GM21723 (cell line): ENCODE results near the gene DOK1.

Source experiments
- ATAC-seq: cut with Tn5 transposase; IDR thresholded peaks from one replicate; pipeline ENCODE4 v1.9.1; 2021; ENCODE audit warnings: mild to moderate bottlenecking, moderate library complexity; ENCODE audit not compliant: unreplicated experiment

DOK1 gene

DNA sequence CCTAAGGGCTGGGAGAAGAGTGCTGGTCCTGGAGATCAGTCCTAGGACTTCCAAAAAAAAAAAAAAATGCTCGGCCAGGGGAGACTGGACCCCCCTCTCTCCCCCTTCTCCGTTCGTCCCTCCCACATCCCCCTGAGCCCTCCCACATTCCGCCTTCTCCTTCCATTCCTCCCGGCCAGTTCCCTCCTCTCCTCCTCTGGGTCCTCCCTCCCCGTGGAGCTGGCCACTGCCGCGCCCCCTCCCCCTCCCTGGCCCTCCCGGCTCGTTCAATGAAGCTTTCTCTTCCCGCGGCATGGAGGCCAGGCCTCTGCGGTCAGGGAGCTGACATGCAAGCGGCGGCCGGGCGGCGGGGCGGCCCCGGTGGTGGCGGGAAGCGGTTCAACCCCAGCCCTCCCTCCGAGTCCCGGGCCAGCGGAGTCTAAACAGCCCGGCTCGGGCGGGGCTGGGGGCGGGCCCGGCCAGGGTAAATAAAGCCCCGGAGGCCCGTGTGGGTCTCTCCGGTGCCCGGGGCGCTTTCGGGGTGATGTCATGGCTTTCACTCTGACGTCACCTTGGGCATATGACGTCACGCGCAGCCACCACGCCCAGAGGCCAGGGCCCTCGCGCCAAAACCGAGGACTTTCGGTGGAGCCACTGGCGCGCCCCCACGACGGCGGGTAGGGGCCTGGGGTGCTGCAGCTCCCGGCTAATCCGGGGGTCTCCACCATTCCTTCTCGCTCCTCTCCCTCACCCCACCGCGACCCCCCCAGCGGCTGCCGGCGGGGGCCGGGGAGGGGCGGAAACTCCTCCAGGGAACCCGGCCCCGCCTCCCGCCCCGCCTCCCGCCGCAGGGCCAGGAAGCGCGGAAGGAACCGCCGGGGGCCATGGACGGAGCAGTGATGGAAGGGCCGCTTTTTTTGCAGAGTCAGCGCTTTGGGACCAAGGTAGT, at the start of gene DOK1, which contains the start of gene LOXL3:
Gene DOK1, plus strand, starts transcription at position 829 of the 928 bp plus-strand sequence. Its CDS starts 35 bp downstream, at position 864.
Gene LOXL3, minus strand, starts transcription at position 51 of the 928 bp plus-strand sequence. CDS start 1,308 bp downstream, outside the sequence.
- peak; percentile 59 for ATAC-seq

DNA sequence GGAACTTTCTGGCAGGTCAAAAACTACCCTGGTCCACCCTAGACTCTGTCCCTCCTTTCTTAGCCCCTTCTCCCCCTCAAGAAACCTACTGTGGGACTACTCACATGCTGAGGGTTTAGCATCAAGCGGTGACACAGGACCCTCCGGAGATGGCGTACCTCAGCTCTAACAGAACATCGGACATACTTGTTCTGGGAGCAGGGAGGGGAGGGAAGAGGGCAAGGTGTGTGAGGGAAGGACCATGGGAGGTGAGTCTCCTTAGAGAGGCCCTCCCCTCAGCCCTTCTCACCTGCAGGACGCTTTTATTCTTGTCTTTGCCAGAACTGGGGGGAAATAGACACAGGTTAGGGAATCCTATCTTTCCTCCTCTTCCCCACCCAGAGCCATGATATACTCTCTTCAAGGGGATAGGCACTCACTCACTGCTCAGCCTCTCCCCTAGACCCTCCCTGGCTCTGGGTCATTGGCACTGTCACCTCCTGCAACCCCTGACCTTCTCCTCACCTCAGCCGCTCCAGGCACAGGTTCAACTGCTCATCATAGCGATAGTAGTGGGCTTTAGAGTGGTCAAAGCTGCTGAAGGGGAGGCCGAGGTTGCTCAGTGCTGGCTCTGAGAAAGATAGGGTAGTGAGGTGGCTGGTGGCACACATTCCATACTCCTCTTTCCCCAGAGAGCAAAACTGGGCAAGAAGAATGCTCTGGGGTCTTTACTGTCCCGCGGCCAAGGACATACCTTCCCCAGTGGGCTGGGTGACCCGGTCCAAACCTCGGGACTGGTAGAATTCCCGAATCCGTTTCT, 48.9 kb upstream of the DOK1 start:
- no peak for ATAC-seq

DNA sequence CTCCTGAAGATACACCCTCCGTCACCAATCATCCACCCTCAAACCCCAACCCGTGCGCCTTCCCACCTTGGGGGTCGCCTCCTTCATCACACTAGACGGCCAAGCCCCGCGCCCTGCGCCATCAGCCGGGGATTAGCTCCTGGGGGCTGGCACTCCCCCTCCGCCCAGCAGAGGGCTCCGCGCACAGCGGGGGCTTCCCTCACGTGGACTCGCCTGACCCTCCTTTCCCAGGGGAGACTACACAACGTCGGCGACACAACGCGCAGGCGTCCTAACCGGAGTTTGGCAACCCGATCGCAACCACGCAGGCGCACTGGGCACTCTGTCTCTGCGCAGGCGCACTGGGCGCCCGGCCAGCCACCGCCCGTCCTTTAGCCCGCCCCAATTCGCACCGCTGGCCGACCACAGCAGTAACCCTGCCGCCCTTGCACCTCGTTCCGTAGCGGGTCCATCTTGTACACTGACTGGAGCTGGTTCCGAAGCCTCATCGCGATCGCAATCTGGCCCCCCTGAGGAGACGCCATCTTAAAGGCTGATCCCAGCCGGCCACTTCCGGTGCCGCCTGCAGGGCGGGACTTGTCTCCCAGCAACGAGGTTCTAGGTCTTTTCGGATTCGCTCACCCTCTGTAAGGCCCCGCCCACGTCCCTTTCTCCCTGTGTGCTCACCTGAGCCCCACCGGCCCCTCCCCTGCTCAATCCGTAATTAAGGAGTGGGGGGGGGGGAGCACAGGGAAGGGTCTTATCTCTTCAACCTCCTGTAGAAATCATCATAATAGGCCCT, 47.2 kb upstream of the DOK1 start, which contains the start of gene PCGF1:
Gene PCGF1, minus strand, starts transcription at position 551 of the 781 bp plus-strand sequence. Its CDS starts 27 bp downstream, at position 524.
- peak; percentile 88 for ATAC-seq

DNA sequence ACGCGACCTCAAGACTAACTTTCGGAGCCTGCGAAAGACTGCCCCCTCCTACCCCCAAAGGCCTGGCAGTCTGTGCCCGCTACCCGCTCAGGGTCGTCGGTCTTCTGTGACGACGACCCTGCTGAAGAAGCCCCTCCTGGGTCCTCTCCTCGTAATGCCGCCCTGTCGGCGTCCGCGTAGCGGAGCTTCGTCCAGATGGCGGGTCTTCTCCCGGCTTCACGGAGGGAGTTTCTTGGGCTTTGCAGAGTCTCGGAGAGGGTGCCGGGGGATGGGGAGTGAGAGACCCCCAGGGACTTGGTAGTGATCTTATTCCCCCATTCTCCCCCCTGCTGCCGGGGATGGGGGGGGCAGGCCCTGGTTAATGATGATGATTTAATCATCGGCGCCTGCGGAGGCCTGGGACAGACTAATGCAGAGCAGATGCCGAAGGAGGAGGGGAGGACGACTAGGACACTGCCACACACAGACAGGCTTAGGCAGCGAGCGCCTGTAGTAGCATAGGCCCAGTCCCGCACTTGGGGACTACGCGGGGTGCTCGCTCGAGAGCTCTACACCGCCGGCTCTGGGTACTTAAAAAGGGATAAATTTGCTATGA, 46.5 kb upstream of the DOK1 start:
- peak; percentile 20 for ATAC-seq

DNA sequence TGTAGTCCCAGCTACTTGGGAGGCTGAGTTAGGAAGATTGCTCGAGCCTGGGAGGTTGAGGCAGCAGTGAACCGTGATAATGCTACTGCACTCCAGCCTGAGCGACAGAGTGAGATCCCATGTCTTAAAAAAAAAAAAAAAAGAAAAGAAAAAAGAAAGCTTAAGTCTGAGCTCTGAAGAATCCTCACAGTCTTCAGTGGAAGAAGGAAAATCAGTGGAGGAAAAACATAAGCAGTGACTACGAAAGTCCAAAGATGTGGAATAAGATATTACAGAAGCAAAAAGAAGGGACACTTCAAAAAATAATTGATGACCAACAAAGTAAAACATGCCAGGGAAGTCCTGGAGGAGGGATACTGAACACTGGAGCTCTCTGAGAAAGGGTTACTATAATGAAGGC, 44.2 kb upstream of the DOK1 start:
- ATAC-seq: no peak

DNA sequence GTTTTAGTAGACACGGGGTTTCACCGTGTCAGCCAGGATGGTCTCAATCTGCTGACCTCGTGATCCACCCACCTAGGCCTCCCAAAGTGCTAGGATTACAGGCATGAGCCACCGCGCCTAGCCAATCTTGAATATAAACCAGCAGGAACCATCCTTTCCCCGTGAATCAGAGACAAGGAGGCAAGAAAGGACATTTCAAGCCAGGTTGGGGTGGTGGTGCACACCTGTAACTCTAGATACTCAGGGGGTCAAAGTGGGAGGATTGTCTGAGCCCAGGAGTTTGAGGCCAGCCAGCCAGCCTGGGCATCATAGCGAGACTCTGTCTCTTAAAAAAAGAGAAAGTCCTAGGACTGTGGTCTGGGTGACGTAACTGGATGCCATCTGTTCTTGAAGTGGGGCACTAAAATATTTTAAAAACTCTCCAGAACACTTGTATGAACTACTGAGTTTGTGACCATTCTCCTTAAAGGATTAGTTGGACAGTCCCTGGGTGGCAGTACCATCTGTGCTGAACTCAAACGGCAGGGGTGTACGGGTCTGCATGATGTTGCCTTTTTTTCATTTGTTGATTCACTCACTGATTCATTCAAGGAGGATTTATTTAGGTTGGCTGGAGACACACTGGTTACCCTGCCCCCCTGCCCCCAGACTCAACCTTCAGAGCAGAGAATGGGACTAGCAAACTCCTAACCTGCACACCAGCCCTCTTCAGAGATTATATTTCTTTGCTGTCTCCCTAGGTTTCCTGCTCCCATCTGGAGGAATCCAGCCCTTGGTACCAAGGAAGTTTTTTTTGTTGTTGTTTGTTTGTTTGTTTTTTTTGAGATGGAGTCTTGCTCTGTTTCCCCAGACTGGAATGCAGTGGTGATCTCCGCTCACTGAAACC, 43.2 kb upstream of the DOK1 start:
- no peak for ATAC-seq

DNA sequence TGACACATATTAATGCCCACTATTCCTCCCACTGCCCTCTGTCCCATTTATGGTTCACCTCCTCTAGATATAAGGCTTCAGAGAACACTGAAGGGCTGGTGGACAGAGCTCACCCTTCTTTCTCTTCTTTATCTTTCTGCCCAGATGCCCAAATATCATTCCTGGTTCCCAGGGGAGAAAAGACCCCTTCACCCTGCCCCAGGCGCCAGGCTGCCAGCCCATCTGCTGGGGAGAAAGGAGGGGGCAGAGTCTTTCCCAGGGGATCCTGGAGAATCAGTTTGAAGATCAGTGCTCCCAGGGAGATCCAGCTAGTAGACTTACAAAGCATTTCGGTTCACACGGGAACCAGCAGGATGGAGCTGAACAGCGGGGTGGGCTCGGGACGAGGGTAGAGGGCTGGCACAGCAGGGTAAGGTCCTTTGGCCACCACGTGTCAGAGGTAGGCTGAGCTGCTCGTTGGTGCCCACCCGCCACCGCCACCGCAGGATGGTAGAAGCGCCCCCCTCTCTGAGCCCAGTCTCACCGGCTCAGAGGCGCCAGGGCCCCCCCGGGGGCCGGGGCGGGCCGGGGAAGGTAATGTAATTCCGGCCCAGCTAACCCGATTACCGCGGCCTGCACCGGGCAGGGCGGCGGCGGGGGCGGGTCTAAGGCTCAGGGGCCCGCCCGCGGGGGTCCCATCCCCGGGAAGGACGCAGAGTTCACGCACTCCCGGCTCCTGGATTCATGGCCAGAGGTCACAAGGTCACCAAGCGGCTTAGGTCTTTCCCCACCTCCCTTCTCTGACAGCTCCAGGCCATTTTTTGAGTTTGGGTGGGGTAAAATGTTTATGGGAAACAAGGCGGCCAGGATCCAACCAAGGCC, 41.5 kb upstream of the DOK1 start:
- ATAC-seq: no peak

DNA sequence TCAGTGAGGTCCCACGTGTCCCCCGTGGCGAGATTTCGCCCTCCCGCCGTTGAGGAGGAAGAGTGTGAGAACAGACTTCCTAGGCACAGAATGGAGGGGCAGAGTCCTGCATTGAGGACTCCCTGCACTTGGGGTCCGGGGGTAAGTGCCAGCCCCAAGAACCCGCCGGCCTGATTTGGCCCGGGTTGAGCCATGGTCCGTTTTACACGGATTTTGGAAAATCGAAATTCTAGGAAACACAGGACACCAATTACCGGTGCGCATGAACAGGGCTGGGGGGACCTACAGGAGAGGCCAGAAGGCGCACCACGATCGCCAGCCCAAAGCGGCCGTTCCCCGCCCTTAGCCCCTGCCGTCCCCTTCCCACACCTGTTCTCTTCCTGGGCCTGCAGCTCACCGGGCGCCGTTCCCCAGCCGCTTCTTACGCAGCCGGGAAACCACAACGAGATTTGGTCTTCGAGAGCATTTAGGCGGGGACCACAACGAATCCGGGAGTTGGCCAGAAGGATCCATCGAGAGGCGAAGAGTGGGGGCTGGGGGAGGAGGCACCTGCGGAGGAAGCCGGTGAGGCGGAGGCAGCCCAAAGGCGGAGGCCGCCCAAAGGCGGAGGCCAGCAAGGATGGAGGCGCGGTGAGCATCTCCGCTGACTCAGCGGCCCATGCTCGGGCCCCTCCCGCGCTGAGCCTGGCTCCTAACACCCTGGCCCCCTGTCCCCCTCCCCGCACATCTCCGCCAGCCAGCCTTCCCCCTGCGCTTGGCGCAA, 40.7 kb upstream of the DOK1 start:
- no peak for ATAC-seq

DNA sequence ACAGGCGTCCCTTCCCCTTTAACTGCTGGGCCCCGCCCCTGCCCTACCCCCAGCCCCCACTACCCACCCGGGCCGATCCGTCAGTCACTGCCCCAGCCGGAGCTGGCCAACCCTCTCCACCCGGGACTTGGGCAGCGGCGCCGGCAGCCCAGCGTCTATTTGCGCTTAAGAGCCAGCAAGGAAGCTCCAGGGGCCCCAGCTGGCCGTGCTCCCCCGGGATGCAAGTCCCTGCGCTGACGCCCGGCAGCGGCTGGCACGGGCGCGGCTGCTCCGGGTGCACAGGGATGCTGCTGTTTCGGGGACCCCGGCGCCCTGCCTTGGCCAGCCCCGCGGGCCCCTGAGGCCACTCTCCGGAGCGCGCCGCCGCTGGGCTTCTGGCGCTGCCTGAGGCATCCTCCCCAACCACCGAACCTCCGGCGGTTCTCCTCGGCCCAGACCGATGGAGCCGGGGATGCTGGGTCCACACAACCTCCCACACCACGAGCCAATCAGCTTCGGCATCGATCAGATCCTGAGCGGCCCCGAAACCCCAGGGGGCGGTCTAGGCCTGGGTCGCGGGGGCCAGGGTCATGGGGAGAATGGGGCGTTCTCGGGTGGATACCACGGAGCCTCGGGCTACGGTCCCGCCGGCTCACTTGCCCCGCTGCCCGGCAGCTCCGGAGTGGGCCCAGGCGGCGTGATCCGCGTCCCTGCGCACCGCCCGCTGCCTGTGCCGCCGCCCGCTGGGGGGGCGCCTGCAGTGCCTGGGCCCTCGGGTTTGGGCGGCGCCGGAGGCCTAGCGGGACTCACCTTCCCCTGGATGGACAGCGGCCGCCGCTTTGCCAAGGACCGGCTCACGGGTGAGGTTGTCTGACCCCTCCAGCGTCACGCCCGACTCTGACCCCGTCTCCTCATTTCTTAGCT, 39.9 kb upstream of the DOK1 start, which contains the start of gene TLX2:
Gene TLX2, plus strand, starts transcription at position 83 of the 903 bp plus-strand sequence. Its CDS starts 357 bp downstream, at position 440.
- ATAC-seq: no peak

DNA sequence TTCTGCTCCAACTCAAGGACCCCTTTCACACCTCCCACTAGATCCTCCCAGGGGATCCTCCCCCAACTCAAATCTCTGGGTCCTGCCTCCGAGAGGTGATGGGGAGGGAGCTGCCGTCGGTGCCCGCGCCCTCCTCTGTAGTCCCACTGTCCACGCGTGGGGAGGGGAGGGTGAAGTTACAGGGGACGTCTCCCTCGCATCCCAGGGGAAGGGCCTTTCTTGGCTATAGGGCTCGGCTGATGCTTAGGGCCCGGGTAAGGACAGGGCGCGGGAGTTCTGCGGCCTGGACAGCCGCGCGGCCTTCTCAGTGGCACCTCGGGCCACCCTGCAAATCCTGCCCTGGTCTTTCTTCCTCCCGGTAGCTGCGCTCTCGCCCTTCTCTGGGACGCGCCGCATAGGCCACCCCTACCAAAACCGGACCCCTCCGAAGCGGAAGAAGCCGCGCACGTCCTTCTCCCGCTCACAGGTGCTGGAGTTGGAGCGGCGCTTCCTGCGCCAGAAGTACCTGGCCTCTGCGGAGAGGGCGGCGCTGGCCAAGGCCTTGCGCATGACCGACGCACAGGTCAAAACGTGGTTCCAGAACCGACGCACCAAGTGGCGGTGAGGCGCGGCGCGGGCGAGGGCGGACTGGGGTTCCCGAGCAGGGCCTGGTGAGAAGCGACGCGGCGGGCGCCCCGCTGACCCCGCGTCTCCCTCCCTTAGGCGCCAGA, 39.1 kb upstream of the DOK1 start:
- no peak for ATAC-seq

DNA sequence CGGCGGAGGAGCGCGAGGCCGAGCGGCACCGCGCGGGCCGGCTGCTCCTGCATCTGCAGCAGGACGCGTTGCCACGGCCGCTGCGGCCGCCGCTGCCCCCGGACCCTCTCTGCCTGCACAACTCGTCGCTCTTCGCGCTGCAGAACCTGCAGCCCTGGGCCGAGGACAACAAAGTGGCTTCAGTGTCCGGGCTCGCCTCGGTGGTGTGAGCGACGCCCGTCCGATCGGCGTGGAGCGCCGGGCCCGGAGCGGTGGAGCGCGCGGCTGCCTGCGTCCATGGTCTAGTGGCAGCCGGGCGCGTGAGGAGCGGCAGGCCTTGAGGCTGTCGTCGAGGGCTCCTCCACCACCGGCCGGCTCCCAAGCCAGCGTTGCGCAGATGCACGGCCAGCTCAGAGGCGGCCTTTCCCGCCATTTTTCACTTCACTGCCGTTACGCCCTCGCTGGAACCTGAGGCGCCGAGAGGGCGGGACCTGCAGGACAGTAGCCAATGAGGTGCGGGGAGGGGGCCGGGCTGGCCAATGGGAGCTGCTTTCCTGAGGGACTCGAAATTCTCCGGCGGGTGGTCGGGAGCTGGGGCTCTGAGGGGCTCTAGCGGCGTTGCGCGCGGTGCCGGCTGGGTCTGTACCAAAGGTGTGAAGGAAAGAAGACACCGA, 38.4 kb upstream of the DOK1 start:
- peak; percentile 61 for ATAC-seq

DNA sequence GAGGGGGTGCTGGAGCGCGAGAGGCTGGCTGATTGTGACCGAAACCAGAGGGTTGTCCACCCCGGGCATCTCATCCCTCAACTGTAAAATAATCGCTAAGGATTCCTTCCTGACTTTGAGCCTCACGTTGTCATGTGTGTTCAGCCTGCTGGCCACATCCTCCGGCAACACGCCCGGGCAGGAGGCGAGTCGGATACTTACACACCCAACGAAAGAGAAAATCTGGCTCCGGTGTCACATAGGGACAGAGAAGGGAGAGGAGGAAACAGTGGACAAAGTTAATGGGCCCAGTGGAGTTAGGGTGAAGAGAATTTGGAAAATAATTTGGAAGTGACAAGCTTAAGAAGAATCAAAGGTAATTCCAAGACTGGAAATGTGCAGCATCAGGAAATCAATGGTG, 37.9 kb upstream of the DOK1 start:
- no peak for ATAC-seq

DNA sequence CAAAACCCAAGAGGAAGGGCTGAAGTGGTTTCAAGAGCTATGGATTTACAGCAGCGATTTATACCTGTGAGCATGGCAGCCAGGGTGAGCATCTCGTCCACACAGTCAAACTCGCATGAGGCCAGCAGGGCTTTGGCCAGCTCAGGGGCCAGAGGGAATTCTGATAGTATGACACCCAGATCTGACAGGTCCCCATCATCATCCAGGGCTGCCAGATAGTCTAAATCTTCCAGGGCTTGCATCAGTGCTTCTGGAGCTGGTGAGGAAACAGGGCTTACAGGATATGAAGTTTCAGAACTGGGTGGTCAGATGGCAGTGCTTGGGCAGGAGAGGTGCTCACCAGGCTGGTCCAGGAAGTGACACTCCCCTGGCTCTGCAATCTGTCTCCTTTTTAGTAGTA, 32.0 kb upstream of the DOK1 start:
- no peak for ATAC-seq

DNA sequence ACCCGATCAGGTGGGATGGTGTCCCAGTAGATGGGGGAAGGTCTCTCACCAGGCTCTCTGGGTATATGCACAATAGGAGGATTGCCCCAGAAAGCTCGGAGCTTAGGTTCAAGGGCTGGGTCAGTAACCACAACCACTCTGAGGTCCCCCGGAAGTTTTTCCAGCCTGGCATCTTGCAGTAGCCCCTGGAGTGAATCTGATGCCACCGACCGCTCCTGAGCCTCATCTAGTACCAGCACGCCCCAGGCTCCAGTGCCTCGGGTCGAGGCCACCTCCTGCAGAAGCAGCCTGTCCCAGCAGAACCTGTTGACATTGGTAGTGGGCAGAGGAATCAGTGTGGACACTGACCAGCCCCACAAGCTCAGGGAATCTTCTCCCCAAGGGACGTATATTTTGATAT, 30.5 kb upstream of the DOK1 start:
- no peak for ATAC-seq

DNA sequence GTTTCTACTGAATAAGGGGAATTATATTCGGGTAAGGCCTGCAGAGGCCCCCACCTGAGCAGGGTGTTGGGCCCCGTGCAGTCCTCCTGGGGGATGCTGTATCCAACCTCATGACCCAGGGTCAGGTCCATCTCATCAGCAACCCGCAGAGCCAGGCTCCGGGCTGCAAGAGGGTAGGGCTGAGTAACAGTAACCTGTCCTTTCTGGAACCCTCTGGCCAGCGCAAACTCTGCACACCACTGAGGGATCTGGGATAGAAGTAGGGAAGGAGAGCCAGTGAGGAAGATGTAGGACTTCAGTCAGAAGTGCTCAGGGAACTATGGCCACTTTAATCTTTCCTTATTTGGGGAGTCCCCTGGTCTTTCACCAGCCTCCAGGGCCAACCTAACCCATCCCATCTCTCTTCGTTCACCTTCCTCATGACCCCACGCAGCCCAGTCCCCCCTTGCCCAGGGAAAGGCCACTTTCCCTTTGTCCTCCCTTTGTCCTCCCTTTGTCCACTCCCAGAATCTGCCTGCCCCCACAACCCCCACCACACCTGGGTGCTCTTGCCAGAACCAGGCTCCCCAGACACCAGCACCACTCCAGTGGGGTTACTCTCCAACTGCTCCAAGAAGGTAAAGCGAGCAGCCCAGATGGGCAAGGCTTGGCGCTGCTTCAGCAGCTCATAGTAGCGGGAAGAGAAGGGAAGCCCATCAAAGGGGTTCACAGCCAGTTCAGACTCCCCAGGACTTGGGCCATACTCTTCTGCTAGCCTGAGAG, 29.4 kb upstream of the DOK1 start:
- no peak for ATAC-seq
